Muscle layer of duodenum (tissue), 2 donors: ENCODE results near the gene ZNF785.
"Not testable (repeated sequence)": the region's sequence is repeated elsewhere in the genome, so short reads cannot be mapped to it uniquely, and the experiment has no call there.

ENCODE experiments used
- H3K27ac ChIP-seq: one replicate; pipeline ENCODE4 v1.7.0; 2013; ENCODE audit warnings: mild to moderate bottlenecking, low read length
- H3K27me3 ChIP-seq: one replicate; pipeline ENCODE4 v1.7.0; 2013; ENCODE audit warnings: low read depth, mild to moderate bottlenecking, control low read depth, low read length
- H3K36me3 ChIP-seq, 2 donors: one replicate each; pipeline ENCODE4 v1.7.0; 2013; ENCODE audit warnings: low read length in 2 of 2, control low read depth in 1 of 2, mild to moderate bottlenecking in 1 of 2; ENCODE audit not compliant: insufficient read depth in 2 of 2, control insufficient read depth in 1 of 2
- H3K4me1 ChIP-seq, 2 donors: one replicate each; pipeline ENCODE4 v1.7.0; 2013; ENCODE audit warnings: low read length in 2 of 2, mild to moderate bottlenecking in 2 of 2, control low read depth in 1 of 2, moderate library complexity in 1 of 2; ENCODE audit not compliant: insufficient read depth in 2 of 2, control insufficient read depth in 1 of 2
- H3K4me3 ChIP-seq, 2 donors: one replicate each; pipeline ENCODE4 v1.7.0; 2013; ENCODE audit warnings: low read length in 2 of 2, low read depth in 1 of 2, mild to moderate bottlenecking in 1 of 2
- H3K9me3 ChIP-seq, 2 donors: one replicate each; pipeline ENCODE4 v1.7.0; 2013; ENCODE audit warnings: low read length in 2 of 2, control low read depth in 1 of 2, mild to moderate bottlenecking in 1 of 2; ENCODE audit not compliant: control insufficient read depth in 1 of 2
- donor health status: healthy.

ZNF785 gene

GRCh38 chr16:30546115-30546514 is 39.4 kb downstream of the ZNF785 start:
- no peak overlapping the region for H3K4me3 ChIP-seq
- H3K9me3 ChIP-seq: no peaks in the 10 kb centered on the region
- H3K27ac ChIP-seq: no peak overlapping the region
- no peaks in the 10 kb centered on the region for H3K4me1 ChIP-seq
- H3K27me3 ChIP-seq: no peaks in the 10 kb centered on the region
- H3K36me3 ChIP-seq: no peaks in the 10 kb centered on the region

DNA sequence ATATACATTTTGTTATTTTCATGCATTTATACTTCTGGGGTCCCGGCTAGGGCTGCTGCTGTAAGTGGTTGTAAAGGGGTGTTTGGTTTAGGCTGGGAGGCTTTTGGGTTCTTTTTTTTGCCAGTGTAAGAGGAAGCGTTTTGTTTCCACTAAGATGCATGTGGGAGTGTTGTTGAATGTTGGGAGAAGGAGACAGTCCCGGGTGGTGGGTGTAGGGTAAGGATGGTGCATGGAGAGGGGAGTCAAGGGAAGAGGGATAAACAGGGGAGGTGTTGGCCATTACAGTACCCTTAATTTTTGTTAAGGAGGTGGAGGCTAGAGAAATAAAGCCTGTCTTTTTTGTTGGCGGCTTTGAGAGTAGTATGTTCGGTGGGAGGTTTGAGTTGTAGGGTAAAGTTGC is 42.4 kb downstream of the ZNF785 start:
- Histone ChIP-seq H3K9me3 (no peaks in the 10 kb centered on the region), H3K4me3 (no peak overlapping the region), H3K27me3 (no peaks in the 10 kb centered on the region), H3K36me3 (no peaks in the 10 kb centered on the region), H3K4me1 (no peaks in the 10 kb centered on the region), H3K27ac (no peak overlapping the region)

DNA sequence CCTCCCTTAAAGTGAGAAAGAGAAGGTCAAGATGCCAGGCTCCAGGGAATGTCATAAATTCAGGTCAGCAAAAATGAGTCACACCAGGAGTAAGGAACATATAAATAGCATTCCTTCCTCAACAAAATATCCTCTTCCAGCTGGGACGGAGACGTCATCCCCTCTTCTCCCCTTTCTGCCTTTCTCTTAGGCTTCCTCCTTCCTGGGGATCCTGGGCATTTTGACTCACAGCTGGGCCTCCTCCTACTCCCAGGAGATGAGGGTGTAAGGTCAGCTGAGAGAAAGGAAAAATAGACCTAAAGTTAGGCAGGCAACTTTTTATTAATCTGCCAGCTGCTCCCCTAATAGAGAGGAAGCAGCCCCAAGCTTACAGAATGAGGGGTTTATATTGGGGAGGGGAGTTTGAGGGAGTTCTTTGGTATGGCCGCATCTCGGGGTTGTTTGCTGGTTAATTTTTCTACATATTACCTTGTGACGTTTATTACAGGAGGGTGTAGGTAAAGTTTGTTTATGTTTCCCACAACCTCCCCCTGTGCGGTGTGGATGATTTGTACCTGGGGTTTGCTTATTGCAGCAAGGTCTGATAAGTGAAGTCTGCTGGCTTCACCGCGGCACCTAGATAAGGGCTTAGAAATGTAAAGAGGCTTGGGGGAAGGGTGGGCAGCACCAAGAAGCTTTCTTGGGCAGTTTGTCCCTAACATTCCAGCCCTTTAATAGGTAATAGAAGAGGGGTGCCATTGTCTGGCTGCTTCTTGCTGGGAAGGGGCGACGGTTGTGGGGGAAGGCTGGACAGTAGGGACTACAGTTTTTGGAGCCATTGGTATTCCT is 43.8 kb downstream of the ZNF785 start:
- Histone ChIP-seq H3K4me1 (no peaks in the 10 kb centered on the region), H3K36me3 (no peaks in the 10 kb centered on the region), H3K27me3 (no peaks in the 10 kb centered on the region), H3K4me3 (no peak overlapping the region), H3K9me3 (no peaks in the 10 kb centered on the region), H3K27ac (peak overlapping the region; percentile 61)

DNA sequence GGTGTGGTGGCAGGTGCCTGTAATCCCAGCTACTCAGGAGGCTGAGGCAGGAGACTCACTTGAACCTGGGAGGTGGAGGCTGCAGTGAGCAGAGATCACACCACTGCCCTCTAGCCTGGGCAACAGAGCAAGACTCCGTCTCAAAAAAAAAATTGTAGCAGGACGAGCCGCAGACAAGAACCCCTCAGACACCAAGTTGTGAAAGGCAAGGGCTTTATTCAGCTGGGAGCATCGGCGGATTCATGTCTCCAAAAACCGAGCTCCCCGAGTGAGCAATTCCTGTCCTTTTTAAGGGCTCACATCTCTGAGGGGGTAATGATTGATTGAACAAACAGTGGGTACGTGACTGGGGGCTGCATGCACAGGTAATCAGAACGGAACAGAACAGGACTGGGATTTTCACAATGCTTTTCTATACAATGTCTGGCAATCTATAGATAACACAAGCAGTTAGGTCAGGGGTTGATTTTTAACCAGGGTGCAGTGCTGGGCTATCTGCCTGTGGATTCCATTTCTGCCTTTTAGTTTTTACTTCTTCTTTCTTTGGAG is 44.5 kb downstream of the ZNF785 start:
- not testable (repeated sequence) for H3K27me3 ChIP-seq, H3K4me3 ChIP-seq, H3K9me3 ChIP-seq, H3K4me1 ChIP-seq, H3K36me3 ChIP-seq
- peak overlapping the region; percentile 61 for H3K27ac ChIP-seq

DNA sequence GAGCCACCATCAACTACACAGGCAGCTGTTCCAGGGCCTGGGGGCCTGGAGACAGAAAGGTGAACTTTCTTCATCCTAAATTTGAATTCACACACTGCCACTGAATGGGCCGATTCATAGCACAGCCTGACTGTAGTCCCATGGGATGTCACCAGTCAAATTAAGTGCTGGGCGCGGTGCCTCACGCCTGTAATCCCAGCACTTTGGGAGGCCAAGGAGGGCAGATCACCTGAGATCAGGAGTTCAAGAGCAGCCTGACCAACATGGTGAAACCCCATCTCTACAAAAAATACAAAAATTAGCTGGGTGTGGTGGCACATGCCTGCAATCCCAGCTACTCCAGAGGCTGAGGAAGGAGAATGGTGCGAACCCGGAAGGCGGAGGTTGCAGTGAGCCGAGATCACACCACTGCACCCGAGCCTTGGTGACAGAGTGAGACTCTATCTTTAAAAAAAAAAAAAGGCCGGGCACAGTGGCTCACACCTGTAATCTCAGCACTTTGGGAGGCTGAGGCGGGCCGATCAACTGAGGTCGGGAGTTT is 45.4 kb downstream of the ZNF785 start:
- H3K4me1 ChIP-seq: peaks cover 5 to 11% of the 10 kb centered on the region in 2 donors
- H3K27me3 ChIP-seq, H3K27ac ChIP-seq, H3K9me3 ChIP-seq, H3K36me3 ChIP-seq, H3K4me3 ChIP-seq: not testable (repeated sequence)

DNA sequence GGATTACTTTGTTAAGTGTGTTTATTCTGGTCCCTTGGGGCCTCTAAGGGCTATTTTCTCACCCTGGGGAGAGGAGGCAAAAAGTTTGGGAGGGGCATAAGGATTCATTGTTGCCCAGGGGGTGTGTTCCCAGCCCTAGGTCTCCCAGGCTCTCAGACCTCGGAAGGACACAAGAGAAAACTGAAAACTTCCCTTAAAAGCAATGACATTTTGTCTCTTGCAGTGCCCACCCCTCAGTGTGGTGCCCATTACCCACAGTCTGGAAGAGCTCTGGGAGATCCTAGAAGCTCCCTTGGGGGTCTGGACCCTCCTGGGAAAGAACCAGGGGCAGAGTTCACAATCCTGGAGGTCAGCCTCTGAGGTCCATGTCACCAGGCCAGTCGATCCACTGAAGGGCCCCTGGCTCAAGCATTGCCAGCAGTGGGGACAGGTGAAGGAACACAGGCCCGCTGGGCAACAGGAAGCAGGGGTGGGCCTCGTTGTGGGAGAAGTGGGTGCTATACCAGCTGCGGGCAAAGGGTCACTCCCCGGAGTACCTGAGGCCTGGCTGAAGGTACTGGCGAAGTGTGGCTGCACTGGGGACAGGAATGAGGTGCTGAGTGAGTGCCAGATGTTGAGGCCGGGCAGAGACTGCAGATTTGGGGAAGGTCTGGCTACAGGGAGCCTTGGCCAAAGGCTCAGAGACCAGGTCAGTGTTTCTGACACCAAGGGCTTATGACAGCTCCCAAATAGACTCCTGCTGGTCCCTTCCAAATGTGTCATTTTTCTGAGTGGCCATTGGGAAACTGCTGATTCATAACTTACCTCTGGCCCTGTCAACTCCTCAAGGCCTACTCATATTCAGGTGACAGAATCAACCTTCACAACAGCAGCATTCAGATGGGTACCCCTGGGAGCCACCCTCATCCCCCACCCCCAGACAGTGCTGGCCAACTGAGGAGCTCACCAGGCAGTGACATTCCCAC is 46.2 kb downstream of the ZNF785 start:
- no peaks in the 10 kb centered on the region for H3K27me3 ChIP-seq
- no peak overlapping the region for H3K27ac ChIP-seq
- no peak overlapping the region for H3K4me3 ChIP-seq
- H3K9me3 ChIP-seq: no peaks in the 10 kb centered on the region
- peaks cover 5 to 11% of the 10 kb centered on the region in 2 donors for H3K4me1 ChIP-seq
- no peaks in the 10 kb centered on the region for H3K36me3 ChIP-seq

GRCh38 chr16:30536391-30537024 is 49.0 kb downstream of the ZNF785 start:
- peaks cover 0 to 13% of the 10 kb centered on the region in 2 donors for H3K36me3 ChIP-seq
- not testable (repeated sequence) for H3K4me3 ChIP-seq, H3K9me3 ChIP-seq, H3K27me3 ChIP-seq
- peak overlapping the region; percentile 96 for H3K27ac ChIP-seq
- peaks cover 5 to 23% of the 10 kb centered on the region in 2 donors for H3K4me1 ChIP-seq

DNA sequence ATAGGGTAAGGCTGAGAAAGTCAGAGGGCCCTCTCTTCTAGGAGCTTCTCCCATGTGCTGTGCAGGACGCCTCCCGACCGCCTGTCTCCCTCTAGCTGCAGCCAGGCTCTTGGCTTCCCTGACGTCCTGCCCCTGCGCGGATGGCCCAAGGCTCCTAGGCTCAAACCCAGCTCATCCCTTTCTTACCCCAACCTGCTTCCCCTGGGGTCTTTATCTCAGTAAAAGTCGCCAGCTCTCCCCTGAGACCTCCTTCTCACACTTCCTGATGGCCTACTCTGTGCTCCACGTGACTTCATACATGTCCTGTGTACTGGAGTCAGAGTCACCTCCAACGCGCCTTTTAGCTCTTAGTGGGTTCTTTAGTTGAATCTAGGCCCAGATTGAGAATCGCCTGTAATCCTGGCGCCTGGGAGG is 49.7 kb downstream of the ZNF785 start:
- Histone ChIP-seq H3K4me1 (peaks cover 5 to 25% of the 10 kb centered on the region in 2 donors), H3K27me3 (no peaks in the 10 kb centered on the region), H3K4me3 (peak overlapping the region; percentile 71 to 86), H3K36me3 (peaks cover 4 to 20% of the 10 kb centered on the region in 2 donors), H3K27ac (peak overlapping the region; percentile 96), H3K9me3 (no peaks in the 10 kb centered on the region)

DNA sequence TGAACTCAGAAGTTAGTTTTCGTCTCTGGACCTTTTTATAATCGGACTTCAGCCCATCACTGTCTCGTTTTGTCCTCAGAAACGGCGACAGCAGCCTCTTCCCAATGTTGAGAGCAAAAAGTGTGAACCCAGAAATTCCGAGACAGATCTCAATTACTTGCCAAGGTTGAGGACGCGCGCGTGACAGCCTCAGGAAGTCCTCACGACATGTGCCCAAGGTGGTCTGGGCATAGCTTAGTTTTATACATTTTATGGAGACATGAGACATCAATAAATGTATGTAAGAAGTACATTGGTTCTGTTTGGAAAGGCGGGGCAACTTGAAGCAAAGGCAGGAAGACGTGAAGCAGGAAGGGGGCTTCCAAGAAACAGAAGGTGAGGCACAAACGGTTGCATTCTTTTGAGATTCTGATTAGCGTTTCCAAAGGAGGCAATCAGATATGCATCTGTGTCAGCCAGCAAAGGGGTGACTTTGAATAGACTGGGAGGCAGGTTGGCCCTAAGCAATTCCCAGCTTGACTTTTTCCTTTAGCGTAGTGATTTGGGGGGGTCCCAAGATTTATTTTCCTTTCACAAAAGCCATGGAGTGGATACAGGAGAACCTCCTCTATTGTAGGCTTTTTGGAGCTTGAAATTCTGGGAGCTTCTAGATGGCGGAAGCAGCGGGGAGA is 50.3 kb downstream of the ZNF785 start:
- Histone ChIP-seq H3K27me3 (no peaks in the 10 kb centered on the region), H3K4me3 (peak overlapping the region; percentile 71 to 86), H3K36me3 (peaks cover 4 to 24% of the 10 kb centered on the region in 2 donors), H3K4me1 (peaks cover 5 to 25% of the 10 kb centered on the region in 2 donors), H3K27ac (peak overlapping the region; percentile 96), H3K9me3 (no peaks in the 10 kb centered on the region)

DNA sequence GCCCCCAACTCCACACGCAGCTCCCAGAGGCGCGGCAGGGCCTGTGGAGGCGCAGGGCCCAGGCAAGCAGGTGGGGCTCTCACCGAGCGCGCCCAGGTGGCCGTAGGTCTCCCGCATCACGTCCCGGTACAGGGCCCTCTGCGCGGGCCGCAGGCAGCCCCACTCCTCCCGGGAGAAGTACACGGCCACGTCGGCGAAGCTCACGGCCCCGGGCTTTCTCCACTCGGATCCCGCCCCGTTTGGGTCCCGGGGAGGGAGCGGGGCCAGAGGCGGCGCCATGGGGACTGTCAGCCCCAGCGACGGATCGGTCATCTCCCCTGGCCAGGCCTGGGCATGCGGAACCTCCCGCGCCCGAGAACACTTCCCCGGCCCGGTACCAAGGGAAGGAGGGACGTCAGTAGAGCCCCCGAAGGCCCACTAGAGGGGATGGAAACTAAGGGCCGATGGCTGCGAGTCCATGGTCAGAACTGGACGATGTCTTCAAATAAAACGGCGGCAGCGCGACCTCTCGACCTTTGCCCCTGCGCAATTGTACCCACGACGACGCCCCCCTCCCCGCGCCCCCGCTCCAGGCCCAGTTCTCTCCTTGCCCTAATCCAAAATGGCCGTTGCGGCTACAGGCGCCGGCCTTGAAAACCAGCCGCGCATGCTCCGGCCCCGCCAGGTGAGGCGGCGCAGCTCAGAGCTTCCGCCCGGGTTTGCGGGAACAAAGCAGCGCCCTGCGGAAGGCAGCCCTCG is 51.0 kb downstream of the ZNF785 start, which contains the start of gene ZNF747:
TSS of gene ZNF747 (minus strand) at position 491 of the 738 bp plus-strand sequence. CDS start at position 312, 179 bp downstream.
- H3K27me3 ChIP-seq: no peaks in the 10 kb centered on the region
- peaks cover 5 to 25% of the 10 kb centered on the region in 2 donors for H3K4me1 ChIP-seq
- peak within 1 kb of the TSS; percentile 71 to 86 for H3K4me3 ChIP-seq
- no peaks in the 10 kb centered on the region for H3K9me3 ChIP-seq
- peaks cover 4 to 24% of the 10 kb centered on the region in 2 donors for H3K36me3 ChIP-seq
- peak within 1 kb of the TSS; percentile 96 for H3K27ac ChIP-seq
